SK-N-SH (cell line): ENCODE measurements around the gene MNS1. TPM values are rescaled to one million over a fixed set of nuclear protein-coding genes. Genes with fewer than 3 reads are reported as not detected.

ENCODE experiments used
- CTCF ChIA-PET: fragments of 300-600, 350-600 bp; formaldehyde crosslinking; extraction: SDS; loops from one replicate; lab custom pipeline; 2021; lab: Yijun Ruan, JAX
- POLR2A ChIA-PET: fragments of 350-600 bp; sonication (Branson Sonifier 250); formaldehyde crosslinking; extraction: SDS; loops from one replicate; lab custom pipeline; 2020; ENCODE audit warnings: antibody characterized with exemption, inconsistent platforms; lab: Yijun Ruan, JAX
- DNase-seq: peaks from one replicate; pipeline ENCODE4 v3.0.0; 2012
- H2AFZ ChIP-seq: fragments of 200-600 bp; sonication (generic); 2 replicates; pipeline ENCODE4 v1.8.1; 2016; ENCODE audit warnings: antibody characterized with exemption, mild to moderate bottlenecking, low read depth
- H3F3A ChIP-seq: fragments of 200-600 bp; sonication (generic); replicated peaks from 2 replicates; pipeline ENCODE3; 2016; ENCODE audit warnings: antibody characterized with exemption, mild to moderate bottlenecking; ENCODE audit not compliant: insufficient read depth
- H3K27ac ChIP-seq, 2 experiments: fragments of 200-500 bp in 1 of 2; fragments of 200-600 bp in 1 of 2; sonication (Bioruptor generic) in 1 of 2; sonication (generic), shearing (Covaris generic) in 1 of 2; 2 replicates each; pipeline versions ENCODE4 v1.5.1 to v1.6.1; 2014 to 2016; ENCODE audit warnings: low read depth in 2 of 2, inconsistent platforms in 1 of 2, low read length in 1 of 2, mild to moderate bottlenecking in 1 of 2, mixed read lengths in 1 of 2
- H3K27me3 ChIP-seq: fragments of 200-600 bp; sonication (generic), shearing (Covaris generic); 2 replicates; pipeline ENCODE4 v1.6.1; 2016; ENCODE audit warnings: mixed run types; ENCODE audit not compliant: insufficient read depth
- H3K36me3 ChIP-seq, 2 experiments: fragments of 200-500 bp in 1 of 2; fragments of 200-600 bp in 1 of 2; sonication (Bioruptor generic) in 1 of 2; sonication (generic) in 1 of 2; replicated peaks in 1 of 2; 2 replicates each; pipeline versions ENCODE3 to v1.5.1; 2014 to 2016; ENCODE audit warnings: low read length in 1 of 2, mild to moderate bottlenecking in 1 of 2; ENCODE audit not compliant: insufficient read depth in 2 of 2, control insufficient read depth in 1 of 2
- H3K4me1 ChIP-seq, 2 experiments: fragments of 200-500 bp in 1 of 2; fragments of 200-600 bp in 1 of 2; sonication (Bioruptor generic) in 1 of 2; sonication (generic), shearing (Covaris generic) in 1 of 2; 2 replicates each; pipeline versions ENCODE4 v1.5.1 to v1.6.1; 2014 to 2016; ENCODE audit warnings: low read depth in 1 of 2, low read length in 1 of 2, mixed run types in 1 of 2; ENCODE audit not compliant: insufficient read depth in 2 of 2, control insufficient read depth in 1 of 2
- H3K4me2 ChIP-seq: fragments of 200-600 bp; sonication (generic), shearing (Covaris generic); 2 replicates; pipeline ENCODE4 v1.6.1; 2017; ENCODE audit warnings: mixed run types
- H3K4me3 ChIP-seq, 2 experiments: fragments of 200-500 bp in 1 of 2; fragments of 200-600 bp in 1 of 2; sonication (Bioruptor generic) in 1 of 2; sonication (generic), shearing (Covaris generic) in 1 of 2; 2 replicates each; pipeline versions ENCODE4 v1.5.1 to v1.8.1; 2014 to 2016; ENCODE audit warnings: low read depth in 2 of 2, inconsistent platforms in 1 of 2, low read length in 1 of 2, mild to moderate bottlenecking in 1 of 2, mixed read lengths in 1 of 2, moderate library complexity in 1 of 2
- H3K79me2 ChIP-seq: fragments of 200-600 bp; sonication (generic); 2 replicates; pipeline ENCODE4 v1.8.1; 2017; ENCODE audit warnings: mild to moderate bottlenecking; ENCODE audit not compliant: insufficient read depth
- H3K9ac ChIP-seq: fragments of 200-600 bp; sonication (generic); 2 replicates; pipeline ENCODE4 v1.6.1; 2017; ENCODE audit warnings: mixed run types
- H3K9me2 ChIP-seq: fragments of 200-600 bp; sonication (generic); 2 replicates; pipeline ENCODE4 v1.6.1; 2017; ENCODE audit warnings: mixed run types
- H3K9me3 ChIP-seq: fragments of 200-600 bp; sonication (generic); 2 replicates; pipeline ENCODE4 v1.6.1; 2017; ENCODE audit warnings: mixed run types, mild to moderate bottlenecking, moderate library complexity
- H4K20me1 ChIP-seq: fragments of 200-600 bp; sonication (generic); 2 replicates; pipeline ENCODE4 v1.6.1; 2017; ENCODE audit warnings: mild to moderate bottlenecking, mixed run types; ENCODE audit not compliant: insufficient read depth
- EP300 ChIP-seq, 2 experiments: IDR thresholded peaks; 2 replicates each; pipeline versions ENCODE4 v1.4.0 to v1.6.1; 2012; ENCODE audit warnings: borderline replicate concordance in 1 of 2, low read depth in 1 of 2, low read length in 1 of 2
- EZH2phosphoT487 ChIP-seq: fragments of 200-600 bp; sonication (generic); IDR thresholded peaks from 2 replicates; pipeline ENCODE4 v1.6.1; 2017; ENCODE audit warnings: low read depth, mixed run types, mild to moderate bottlenecking, antibody characterized with exemption, moderate library complexity, borderline replicate concordance
- FOXJ3 ChIP-seq: sonication (generic); formaldehyde crosslinking; IDR thresholded peaks from 2 replicates; pipeline ENCODE4 v1.5.1; 2020; ENCODE audit warnings: mild to moderate bottlenecking, missing genetic modification reagents
- FOXM1 ChIP-seq: IDR thresholded peaks from 2 replicates; pipeline ENCODE4 v1.4.0; 2012; ENCODE audit warnings: low read depth, mild to moderate bottlenecking
- GABPA ChIP-seq: IDR thresholded peaks from 2 replicates; pipeline ENCODE4 v1.4.0; 2012; ENCODE audit warnings: low read depth, mild to moderate bottlenecking
- GATA2 ChIP-seq: sonication (generic); formaldehyde crosslinking; IDR thresholded peaks from 2 replicates; pipeline ENCODE4 v1.5.0; 2020; ENCODE audit warnings: mild to moderate bottlenecking, missing genetic modification reagents
- JUND ChIP-seq: IDR thresholded peaks from 2 replicates; pipeline ENCODE4 v1.4.0; 2012
- MEF2A ChIP-seq: IDR thresholded peaks from 2 replicates; pipeline ENCODE4 v1.4.0; 2012; ENCODE audit warnings: low read depth, borderline replicate concordance
- RAD21 ChIP-seq: IDR thresholded peaks from 2 replicates; pipeline ENCODE4 v1.6.1; 2012; ENCODE audit warnings: mild to moderate bottlenecking, low read length
- RFX5 ChIP-seq: IDR thresholded peaks from 2 replicates; pipeline ENCODE4 v1.6.1; 2012; ENCODE audit warnings: mild to moderate bottlenecking, improper control_type of control experiment, low read length
- SIN3A ChIP-seq: IDR thresholded peaks from 2 replicates; pipeline ENCODE4 v1.6.1; 2012; ENCODE audit warnings: low read depth, mild to moderate bottlenecking, low read length, moderate library complexity, borderline replicate concordance
- SMC3 ChIP-seq: IDR thresholded peaks from 2 replicates; pipeline ENCODE4 v1.6.1; 2012; ENCODE audit warnings: low read depth, low read length, improper control_type of control experiment
- TCF12 ChIP-seq: IDR thresholded peaks from 2 replicates; pipeline ENCODE4 v1.4.0; 2012
- TEAD4 ChIP-seq: IDR thresholded peaks from 2 replicates; pipeline ENCODE4 v1.4.0; 2012; ENCODE audit warnings: mild to moderate bottlenecking, borderline replicate concordance; ENCODE audit not compliant: insufficient read depth
- WGBS: methylation state at CpG from one replicate; pipeline ENCODE4 v1.1.6; 2017; ENCODE audit warnings: low lambda C conversion rate; 5-methylcytosine and 5-hydroxymethylcytosine counted together
- polyA plus RNA-seq, 3 experiments: library from polyadenylated mRNA; depleted of rRNA; stranded (reverse); fragments of >200 nt; gene quantifications; 2 replicates each; pipeline ENCODE4 v1.2.3, GENCODE V29; 2012
- TF ChIP-seq, protein P1 (sequence below): IDR thresholded peaks from 2 replicates; pipeline ENCODE4 v1.6.1; 2012; ENCODE audit warnings: mild to moderate bottlenecking, low read depth, low read length, moderate library complexity
- TF ChIP-seq, protein P2 (sequence below): fragments of 150-350 bp; IDR thresholded peaks from 2 replicates; pipeline ENCODE4 v1.6.1; 2016; ENCODE audit warnings: mild to moderate bottlenecking, low read depth, low read length
- TF ChIP-seq, protein P3 (sequence below): IDR thresholded peaks from 2 replicates; pipeline ENCODE4 v1.4.0; 2012; ENCODE audit warnings: low read depth, borderline replicate concordance
- TF ChIP-seq, protein P4 (sequence below): IDR thresholded peaks from 2 replicates; pipeline ENCODE4 v1.4.0; 2012; ENCODE audit warnings: low read depth
- TF ChIP-seq, protein P5 (sequence below): fragments of 150-350 bp; IDR thresholded peaks from 2 replicates; pipeline ENCODE4 v1.6.1; 2017; ENCODE audit warnings: antibody characterized with exemption, low read length, low read depth, borderline replicate concordance
- TF ChIP-seq, protein P6 (sequence below): IDR thresholded peaks from 2 replicates; pipeline ENCODE4 v1.4.0; 2012; ENCODE audit warnings: low read depth, borderline replicate concordance

MNS1 gene
- polyA plus RNA-seq, 1 of the 3 experiments (the other 2 are of a cell fraction) = 0.90 TPM

DNA sequence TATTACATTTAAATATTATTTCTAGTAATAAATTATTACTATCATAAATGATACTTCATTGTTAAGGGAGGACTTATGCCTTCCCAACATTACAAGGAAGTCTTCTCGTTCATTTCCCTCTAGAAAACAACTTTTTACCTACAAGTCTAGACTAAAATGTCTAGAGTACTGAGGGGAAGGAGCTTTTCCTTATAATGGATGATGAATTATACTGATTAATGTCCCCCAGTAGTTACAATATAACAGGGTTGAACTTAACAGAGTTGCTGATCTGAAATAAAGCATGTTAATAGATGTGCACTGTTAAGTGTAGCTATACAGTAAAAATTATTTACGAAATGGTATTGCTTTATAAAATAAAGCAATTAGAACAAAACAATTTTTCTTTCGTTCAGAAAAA lies 2.7 kb upstream of the MNS1 start (continued):
- TF ChIP-seq, protein P1, sequence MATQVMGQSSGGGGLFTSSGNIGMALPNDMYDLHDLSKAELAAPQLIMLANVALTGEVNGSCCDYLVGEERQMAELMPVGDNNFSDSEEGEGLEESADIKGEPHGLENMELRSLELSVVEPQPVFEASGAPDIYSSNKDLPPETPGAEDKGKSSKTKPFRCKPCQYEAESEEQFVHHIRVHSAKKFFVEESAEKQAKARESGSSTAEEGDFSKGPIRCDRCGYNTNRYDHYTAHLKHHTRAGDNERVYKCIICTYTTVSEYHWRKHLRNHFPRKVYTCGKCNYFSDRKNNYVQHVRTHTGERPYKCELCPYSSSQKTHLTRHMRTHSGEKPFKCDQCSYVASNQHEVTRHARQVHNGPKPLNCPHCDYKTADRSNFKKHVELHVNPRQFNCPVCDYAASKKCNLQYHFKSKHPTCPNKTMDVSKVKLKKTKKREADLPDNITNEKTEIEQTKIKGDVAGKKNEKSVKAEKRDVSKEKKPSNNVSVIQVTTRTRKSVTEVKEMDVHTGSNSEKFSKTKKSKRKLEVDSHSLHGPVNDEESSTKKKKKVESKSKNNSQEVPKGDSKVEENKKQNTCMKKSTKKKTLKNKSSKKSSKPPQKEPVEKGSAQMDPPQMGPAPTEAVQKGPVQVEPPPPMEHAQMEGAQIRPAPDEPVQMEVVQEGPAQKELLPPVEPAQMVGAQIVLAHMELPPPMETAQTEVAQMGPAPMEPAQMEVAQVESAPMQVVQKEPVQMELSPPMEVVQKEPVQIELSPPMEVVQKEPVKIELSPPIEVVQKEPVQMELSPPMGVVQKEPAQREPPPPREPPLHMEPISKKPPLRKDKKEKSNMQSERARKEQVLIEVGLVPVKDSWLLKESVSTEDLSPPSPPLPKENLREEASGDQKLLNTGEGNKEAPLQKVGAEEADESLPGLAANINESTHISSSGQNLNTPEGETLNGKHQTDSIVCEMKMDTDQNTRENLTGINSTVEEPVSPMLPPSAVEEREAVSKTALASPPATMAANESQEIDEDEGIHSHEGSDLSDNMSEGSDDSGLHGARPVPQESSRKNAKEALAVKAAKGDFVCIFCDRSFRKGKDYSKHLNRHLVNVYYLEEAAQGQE = no peak
- TF ChIP-seq, protein P2, sequence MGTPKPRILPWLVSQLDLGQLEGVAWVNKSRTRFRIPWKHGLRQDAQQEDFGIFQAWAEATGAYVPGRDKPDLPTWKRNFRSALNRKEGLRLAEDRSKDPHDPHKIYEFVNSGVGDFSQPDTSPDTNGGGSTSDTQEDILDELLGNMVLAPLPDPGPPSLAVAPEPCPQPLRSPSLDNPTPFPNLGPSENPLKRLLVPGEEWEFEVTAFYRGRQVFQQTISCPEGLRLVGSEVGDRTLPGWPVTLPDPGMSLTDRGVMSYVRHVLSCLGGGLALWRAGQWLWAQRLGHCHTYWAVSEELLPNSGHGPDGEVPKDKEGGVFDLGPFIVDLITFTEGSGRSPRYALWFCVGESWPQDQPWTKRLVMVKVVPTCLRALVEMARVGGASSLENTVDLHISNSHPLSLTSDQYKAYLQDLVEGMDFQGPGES = no peak
- TF ChIP-seq, protein P3, sequence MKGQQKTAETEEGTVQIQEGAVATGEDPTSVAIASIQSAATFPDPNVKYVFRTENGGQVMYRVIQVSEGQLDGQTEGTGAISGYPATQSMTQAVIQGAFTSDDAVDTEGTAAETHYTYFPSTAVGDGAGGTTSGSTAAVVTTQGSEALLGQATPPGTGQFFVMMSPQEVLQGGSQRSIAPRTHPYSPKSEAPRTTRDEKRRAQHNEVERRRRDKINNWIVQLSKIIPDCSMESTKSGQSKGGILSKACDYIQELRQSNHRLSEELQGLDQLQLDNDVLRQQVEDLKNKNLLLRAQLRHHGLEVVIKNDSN = no peak
- TF ChIP-seq TEAD4 (no peak), EP300 (IDR thresholded peaks at IDR 0.05; ENCODE audit: borderline replicate concordance in 1 of 2, low read depth in 1 of 2, low read length in 1 of 2) (no peak)

DNA sequence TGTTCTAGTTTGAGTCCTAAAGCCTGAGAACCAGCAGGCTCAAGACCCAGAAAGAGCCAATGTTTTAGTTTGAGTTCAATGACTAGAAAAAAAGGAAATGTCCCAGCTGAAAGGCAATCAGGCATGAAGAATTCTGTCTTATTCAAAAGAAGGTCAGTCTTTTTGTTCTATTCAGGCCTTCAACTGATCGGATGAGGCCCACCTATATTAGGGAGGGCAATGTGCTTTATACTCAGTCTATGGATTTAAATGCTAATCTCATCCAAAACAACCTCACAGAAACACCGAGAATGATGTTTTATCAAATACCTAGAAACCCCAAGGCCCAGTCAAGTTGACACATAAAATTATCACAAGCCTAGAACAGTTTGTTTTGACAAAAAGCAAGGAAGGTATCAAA lies 4.0 kb downstream of the MNS1 start:
- CTCF ChIA-PET = interaction anchor here (0.7 kb wide), 1 partner anchor 31 kb away, joined by 3 read pairs; no protein-coding TSS in a partner anchor
- no peaks in the 10 kb centered on the region for H4K20me1 ChIP-seq
- peaks cover under 1 to 5% of the 10 kb centered on the region in 2 experiments; a peak in 3 of 4 replicates for H3K4me1 ChIP-seq
- H3K9ac ChIP-seq = no peak overlapping the region
- no peak overlapping the region for H3K4me3 ChIP-seq
- no peak overlapping the region for H3K27ac ChIP-seq
- H3K9me3 ChIP-seq = no peaks in the 10 kb centered on the region
- WGBS = 86% methylated on average over 2 of the region's 2 CpGs
- TF ChIP-seq TEAD4 (no peak), FOXJ3 (CRISPR knock-in tag) (no peak), RFX5 (no peak), EZH2phosphoT487 (no peak), RAD21 (no peak), SMC3 (no peak), GATA2 (CRISPR knock-in tag) (no peak), MEF2A (no peak), GABPA (no peak), EP300 (IDR thresholded peaks at IDR 0.05; ENCODE audit: borderline replicate concordance in 1 of 2, low read depth in 1 of 2, low read length in 1 of 2) (no peak), JUND (no peak), TCF12 (no peak), SIN3A (no peak), FOXM1 (no peak)
- TF ChIP-seq, protein P4, sequence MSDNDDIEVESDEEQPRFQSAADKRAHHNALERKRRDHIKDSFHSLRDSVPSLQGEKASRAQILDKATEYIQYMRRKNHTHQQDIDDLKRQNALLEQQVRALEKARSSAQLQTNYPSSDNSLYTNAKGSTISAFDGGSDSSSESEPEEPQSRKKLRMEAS = no peak
- TF ChIP-seq, protein P5, sequence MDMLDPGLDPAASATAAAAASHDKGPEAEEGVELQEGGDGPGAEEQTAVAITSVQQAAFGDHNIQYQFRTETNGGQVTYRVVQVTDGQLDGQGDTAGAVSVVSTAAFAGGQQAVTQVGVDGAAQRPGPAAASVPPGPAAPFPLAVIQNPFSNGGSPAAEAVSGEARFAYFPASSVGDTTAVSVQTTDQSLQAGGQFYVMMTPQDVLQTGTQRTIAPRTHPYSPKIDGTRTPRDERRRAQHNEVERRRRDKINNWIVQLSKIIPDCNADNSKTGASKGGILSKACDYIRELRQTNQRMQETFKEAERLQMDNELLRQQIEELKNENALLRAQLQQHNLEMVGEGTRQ = no peak
- TF ChIP-seq, protein P2 = no peak
- TF ChIP-seq, protein P6, sequence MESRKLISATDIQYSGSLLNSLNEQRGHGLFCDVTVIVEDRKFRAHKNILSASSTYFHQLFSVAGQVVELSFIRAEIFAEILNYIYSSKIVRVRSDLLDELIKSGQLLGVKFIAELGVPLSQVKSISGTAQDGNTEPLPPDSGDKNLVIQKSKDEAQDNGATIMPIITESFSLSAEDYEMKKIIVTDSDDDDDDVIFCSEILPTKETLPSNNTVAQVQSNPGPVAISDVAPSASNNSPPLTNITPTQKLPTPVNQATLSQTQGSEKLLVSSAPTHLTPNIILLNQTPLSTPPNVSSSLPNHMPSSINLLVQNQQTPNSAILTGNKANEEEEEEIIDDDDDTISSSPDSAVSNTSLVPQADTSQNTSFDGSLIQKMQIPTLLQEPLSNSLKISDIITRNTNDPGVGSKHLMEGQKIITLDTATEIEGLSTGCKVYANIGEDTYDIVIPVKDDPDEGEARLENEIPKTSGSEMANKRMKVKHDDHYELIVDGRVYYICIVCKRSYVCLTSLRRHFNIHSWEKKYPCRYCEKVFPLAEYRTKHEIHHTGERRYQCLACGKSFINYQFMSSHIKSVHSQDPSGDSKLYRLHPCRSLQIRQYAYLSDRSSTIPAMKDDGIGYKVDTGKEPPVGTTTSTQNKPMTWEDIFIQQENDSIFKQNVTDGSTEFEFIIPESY = no peak
- H3K27me3 ChIP-seq = no peaks in the 10 kb centered on the region
- no peaks in the 10 kb centered on the region for H3K9me2 ChIP-seq
- H3K79me2 ChIP-seq = no peaks in the 10 kb centered on the region
- H2AFZ ChIP-seq = no peak overlapping the region
- H3K4me2 ChIP-seq = no peak overlapping the region
- POLR2A ChIA-PET = no interaction called here
- DNase-seq = no peak
- peaks cover 0 to 9% of the 10 kb centered on the region in 2 experiments for H3K36me3 ChIP-seq
- peaks cover 8% of the 10 kb centered on the region for H3F3A ChIP-seq
